Heart right ventricle (tissue), 16 donors: ENCODE results near the gene PRR19. TPM values are rescaled to one million over a fixed set of nuclear protein-coding genes. Genes with fewer than 3 reads are reported as not detected.

ENCODE experiments used
- ATAC-seq, 8 donors: fragments of 200-7000 bp; cut with Tn5 transposase; one replicate each; pipeline ENCODE4 v1.9.1; 2020; ENCODE audit warnings: mild to moderate bottlenecking in 8 of 8, moderate library complexity in 8 of 8, moderate number of reproducible peaks in 1 of 8
- DNase-seq, 2 donors: peaks; one replicate each; pipeline ENCODE4 v3.0.0-alpha.2; 2020
- H3K27ac ChIP-seq, 10 donors: fragments of 200-600 bp; sonication (generic) in 2 of 10; one replicate each; pipeline versions ENCODE4 v1.5.0 to v1.8.0; 2020 to 2022; ENCODE audit warnings: mild to moderate bottlenecking in 3 of 10
- H3K27me3 ChIP-seq, 7 donors: fragments of 200-600 bp; one replicate each; pipeline ENCODE4 v1.8.0; 2021 to 2022; ENCODE audit warnings: mild to moderate bottlenecking in 2 of 7
- H3K36me3 ChIP-seq, 9 donors: fragments of 200-600 bp; sonication (generic) in 1 of 9; one replicate each; pipeline versions ENCODE4 v1.5.0 to v1.8.0; 2020 to 2022; ENCODE audit warnings: mild to moderate bottlenecking in 2 of 9
- H3K4me1 ChIP-seq, 9 donors: fragments of 200-600 bp; sonication (generic) in 1 of 9; one replicate each; pipeline versions ENCODE4 v1.5.0 to v1.8.0; 2020 to 2022; ENCODE audit warnings: mild to moderate bottlenecking in 4 of 9
- H3K4me3 ChIP-seq, 10 donors: fragments of 200-600 bp; sonication (generic) in 2 of 10; one replicate each; pipeline versions ENCODE4 v1.5.0 to v1.8.0; 2020 to 2022; ENCODE audit warnings: mild to moderate bottlenecking in 7 of 10, moderate library complexity in 2 of 10
- H3K9me3 ChIP-seq, 11 donors: fragments of 200-600 bp in 10 of 11; sonication (generic) in 2 of 11; one replicate each; pipeline versions ENCODE4 v1.5.0 to v1.8.0; 2013 to 2022; ENCODE audit warnings: mild to moderate bottlenecking in 2 of 11, control low read depth in 1 of 11, moderate library complexity in 1 of 11
- WGBS, 2 donors: extraction: QIAGEN DNeasy Blood & Tissue Kit; methylation state at CpG; one replicate each; pipeline ENCODE4 v1.1.7; 2013; ENCODE audit warnings: inconsistent platforms in 1 of 2; 5-methylcytosine and 5-hydroxymethylcytosine counted together
- intact Hi-C, 10 donors: fragments of 100-400 bp; cut with DNase I; formaldehyde crosslinking; loops; one replicate each; pipeline versions ENCODE4 v1.11.1 to v1.14.2; 2022
- polyA plus RNA-seq, 2 donors: library from polyadenylated mRNA; stranded (reverse); fragments of 200-250 nt; gene quantifications; one replicate each; pipeline ENCODE4 v1.2.3, GENCODE V29; 2013
- total RNA-seq, 10 donors: library from RNA; stranded (reverse); fragmentation: NEBNext Ultra II Directional in 3 of 10; extraction: Animal tissue kit (Norgen Biotek cat#: 25700) in 3 of 10; gene quantifications; one replicate each; pipeline versions ENCODE4 v1.2.1 to v1.2.4, GENCODE V29; 2021 to 2023
- TF ChIP-seq, protein P1 (sequence below), 9 donors: fragments of 200-600 bp; sonication (generic) in 2 of 9; IDR thresholded peaks; one replicate each; pipeline versions ENCODE4 v1.5.0 to v1.8.0; 2021 to 2022; ENCODE audit warnings: antibody characterized with exemption in 9 of 9, mild to moderate bottlenecking in 5 of 9, moderate library complexity in 1 of 9
- donor health status: Arrhythmogenic right ventricular cardiomyopathy.
- donor health status: ischemic (EF 13 %, LVEDD 7.1; RV severe dilation, severe dysfunction).
- donor health status: healthy with polysubstance abuse.
- donor health status: DM: no; HTN: yes; CAD: no.
- donor health status: DM: no; HTN: no; CAD: no.
- donor health status: ischemic (EF 25% LVEDD 6.9; RV normal size, moderate dysfunction).
- donor health status: ischemic (EF 25% LVEDD 5.7; RV mildly dilated, moderate dysfunction).
- donor health status: healthy.
- donor health status: DM: yes; HTN: yes; CAD: no.
- donor health status: Ischemic cardiomyopathy.
- donor health status: ischemic (EF 35%, LVEDD 5.7; RV mildly dilated, moderate dysfunction).
- donor health status: nonischemic (EF 11% LVEDD 7.7; RV severe dilation, severe dysfunction).
- donor health status: DM: yes; HTN: yes; CAD: no.
- donor health status: PGD.
- donor health status: ischemic (EF 29% LVEDD 5.4; RV normal size, mild dysfunction).
- donor health status: nonischemic (EF 23%, LVEDD 6.1; RV moderate dilation, normal function).

Gene PRR19
- total and polyA plus RNA-seq, 12 donors, result 0.16 to 0.21 (median 0.18) TPM; not detected in 7

DNA sequence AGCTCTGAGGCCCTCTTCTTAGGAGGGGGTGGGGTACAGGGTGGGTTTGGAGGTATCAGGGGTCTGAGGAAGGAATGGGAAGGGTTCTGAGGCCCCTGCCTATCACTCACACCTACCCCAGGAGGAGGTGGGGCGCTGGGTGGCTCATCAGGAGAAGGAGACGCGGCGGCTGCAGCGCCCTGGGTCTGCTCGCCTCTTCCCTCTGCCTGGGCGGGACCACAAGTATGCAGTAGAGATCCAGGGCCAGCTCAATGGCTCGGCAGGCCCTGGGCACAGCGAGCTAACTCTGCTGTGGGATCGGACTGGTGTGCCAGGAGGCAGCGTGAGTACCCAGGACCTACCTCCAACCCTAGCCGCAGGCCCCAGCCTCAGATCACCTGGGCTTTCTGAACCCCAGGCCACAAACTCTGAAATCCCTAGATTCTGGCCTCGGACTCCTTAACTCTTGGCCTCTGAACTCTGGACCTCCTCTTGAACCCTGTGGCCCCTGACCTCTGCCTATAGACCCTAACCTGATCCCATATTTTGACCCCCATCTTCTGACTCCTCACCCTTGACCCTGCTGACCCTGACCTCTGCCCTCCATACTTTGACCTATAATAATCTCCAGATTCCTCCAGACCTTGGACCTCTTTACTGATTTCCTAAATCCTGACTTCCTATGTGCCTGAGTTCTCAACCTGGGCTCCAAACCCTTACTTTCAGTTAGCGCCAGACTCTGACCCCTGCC, 47.6 kb downstream of the PRR19 start:
- no peak for ATAC-seq
- Histone ChIP-seq H3K27ac (no peak overlapping the region), H3K36me3 (peaks cover 0 to 96% (median 21%) of the 10 kb centered on the region in 9 donors), H3K4me1 (peaks cover 0 to 4% (median 0%) of the 10 kb centered on the region in 9 donors), H3K4me3 (no peak overlapping the region), H3K9me3 (no peaks in the 10 kb centered on the region), H3K27me3 (no peaks in the 10 kb centered on the region)
- DNase-seq, result no peak
- 97 to 98% methylated on average over 14 of the region's 14 CpGs for WGBS, 2 donors
- intact Hi-C loops, result no loop called here
- TF ChIP-seq, protein P1, sequence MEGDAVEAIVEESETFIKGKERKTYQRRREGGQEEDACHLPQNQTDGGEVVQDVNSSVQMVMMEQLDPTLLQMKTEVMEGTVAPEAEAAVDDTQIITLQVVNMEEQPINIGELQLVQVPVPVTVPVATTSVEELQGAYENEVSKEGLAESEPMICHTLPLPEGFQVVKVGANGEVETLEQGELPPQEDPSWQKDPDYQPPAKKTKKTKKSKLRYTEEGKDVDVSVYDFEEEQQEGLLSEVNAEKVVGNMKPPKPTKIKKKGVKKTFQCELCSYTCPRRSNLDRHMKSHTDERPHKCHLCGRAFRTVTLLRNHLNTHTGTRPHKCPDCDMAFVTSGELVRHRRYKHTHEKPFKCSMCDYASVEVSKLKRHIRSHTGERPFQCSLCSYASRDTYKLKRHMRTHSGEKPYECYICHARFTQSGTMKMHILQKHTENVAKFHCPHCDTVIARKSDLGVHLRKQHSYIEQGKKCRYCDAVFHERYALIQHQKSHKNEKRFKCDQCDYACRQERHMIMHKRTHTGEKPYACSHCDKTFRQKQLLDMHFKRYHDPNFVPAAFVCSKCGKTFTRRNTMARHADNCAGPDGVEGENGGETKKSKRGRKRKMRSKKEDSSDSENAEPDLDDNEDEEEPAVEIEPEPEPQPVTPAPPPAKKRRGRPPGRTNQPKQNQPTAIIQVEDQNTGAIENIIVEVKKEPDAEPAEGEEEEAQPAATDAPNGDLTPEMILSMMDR (IDR thresholded peaks at IDR 0.05), result no peak

DNA sequence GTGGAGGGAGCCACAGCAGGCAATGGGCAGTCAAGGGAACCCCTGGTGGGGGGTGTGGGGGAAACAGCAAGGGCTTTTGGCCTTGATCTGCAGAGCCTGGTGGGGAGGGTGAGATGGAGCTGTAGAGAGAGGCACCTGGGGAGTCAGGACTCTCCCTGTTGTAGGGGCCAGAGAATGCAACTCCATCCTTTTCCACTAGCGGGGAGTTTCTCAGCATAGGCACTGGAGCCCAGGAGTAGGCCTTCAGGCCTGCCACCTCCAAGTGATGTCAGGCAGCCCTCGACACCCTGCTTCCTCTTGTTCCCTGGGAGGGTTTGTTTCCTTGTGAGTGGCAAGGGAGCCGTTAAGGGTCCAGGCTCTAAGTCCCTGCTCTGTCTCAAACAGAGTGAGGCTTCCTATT, 48.5 kb downstream of the PRR19 start:
- H3K9me3 ChIP-seq, result no peaks in the 10 kb centered on the region
- peaks cover 0 to 4% (median 0%) of the 10 kb centered on the region in 9 donors for H3K4me1 ChIP-seq
- DNase-seq (no peak), ATAC-seq (no peak)
- no peak overlapping the region for H3K27ac ChIP-seq
- TF ChIP-seq, protein P1 (IDR thresholded peaks at IDR 0.05), result no peak
- intact Hi-C loops, result no loop called here
- H3K36me3 ChIP-seq, result peaks cover 0 to 96% (median 16%) of the 10 kb centered on the region in 9 donors
- H3K27me3 ChIP-seq, result no peaks in the 10 kb centered on the region
- WGBS, 2 donors, result 93 to 95% methylated on average over 3 of the region's 3 CpGs
- no peak overlapping the region for H3K4me3 ChIP-seq

DNA sequence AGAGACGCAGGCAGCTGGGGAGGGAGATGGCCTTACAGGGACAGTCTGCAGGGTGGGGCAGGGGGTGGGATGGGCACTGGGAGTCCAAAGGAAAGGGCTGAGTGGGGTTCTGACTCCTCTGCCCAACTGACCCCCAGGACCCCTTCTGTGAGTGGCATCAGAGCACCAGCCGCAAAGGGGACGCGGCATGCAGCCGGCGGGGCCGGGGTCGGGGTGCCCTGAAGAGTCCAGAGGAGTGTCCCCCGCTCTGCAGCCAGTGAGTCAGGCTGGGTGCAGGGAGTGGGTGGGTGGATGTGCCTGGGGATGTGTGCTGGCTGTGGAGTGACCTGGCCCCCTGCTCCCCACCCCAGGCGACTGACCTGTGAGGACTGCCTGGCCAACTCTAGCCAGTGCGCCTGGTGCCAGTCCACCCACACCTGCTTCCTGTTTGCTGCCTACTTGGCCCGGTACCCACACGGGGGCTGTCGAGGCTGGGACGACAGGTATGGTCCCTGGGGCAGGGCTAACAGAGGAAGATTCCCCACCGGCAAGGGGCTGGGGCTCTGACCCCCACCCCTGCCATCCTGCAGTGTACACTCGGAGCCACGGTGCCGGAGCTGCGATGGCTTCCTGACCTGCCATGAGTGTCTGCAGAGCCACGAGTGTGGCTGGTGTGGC, 49.3 kb downstream of the PRR19 start:
- DNase-seq, result no peak
- TF ChIP-seq, protein P1 (IDR thresholded peaks at IDR 0.05), result no peak
- Histone ChIP-seq H3K9me3 (no peaks in the 10 kb centered on the region), H3K27ac (no peak overlapping the region), H3K4me1 (peaks cover 0 to 4% (median 0%) of the 10 kb centered on the region in 9 donors), H3K4me3 (no peak overlapping the region), H3K27me3 (no peaks in the 10 kb centered on the region), H3K36me3 (peaks cover 0 to 96% (median 18%) of the 10 kb centered on the region in 9 donors)
- intact Hi-C loops, result no loop called here
- ATAC-seq, result no peak
- WGBS, 2 donors, result 88 to 94% methylated on average over 21 of the region's 21 CpGs

DNA sequence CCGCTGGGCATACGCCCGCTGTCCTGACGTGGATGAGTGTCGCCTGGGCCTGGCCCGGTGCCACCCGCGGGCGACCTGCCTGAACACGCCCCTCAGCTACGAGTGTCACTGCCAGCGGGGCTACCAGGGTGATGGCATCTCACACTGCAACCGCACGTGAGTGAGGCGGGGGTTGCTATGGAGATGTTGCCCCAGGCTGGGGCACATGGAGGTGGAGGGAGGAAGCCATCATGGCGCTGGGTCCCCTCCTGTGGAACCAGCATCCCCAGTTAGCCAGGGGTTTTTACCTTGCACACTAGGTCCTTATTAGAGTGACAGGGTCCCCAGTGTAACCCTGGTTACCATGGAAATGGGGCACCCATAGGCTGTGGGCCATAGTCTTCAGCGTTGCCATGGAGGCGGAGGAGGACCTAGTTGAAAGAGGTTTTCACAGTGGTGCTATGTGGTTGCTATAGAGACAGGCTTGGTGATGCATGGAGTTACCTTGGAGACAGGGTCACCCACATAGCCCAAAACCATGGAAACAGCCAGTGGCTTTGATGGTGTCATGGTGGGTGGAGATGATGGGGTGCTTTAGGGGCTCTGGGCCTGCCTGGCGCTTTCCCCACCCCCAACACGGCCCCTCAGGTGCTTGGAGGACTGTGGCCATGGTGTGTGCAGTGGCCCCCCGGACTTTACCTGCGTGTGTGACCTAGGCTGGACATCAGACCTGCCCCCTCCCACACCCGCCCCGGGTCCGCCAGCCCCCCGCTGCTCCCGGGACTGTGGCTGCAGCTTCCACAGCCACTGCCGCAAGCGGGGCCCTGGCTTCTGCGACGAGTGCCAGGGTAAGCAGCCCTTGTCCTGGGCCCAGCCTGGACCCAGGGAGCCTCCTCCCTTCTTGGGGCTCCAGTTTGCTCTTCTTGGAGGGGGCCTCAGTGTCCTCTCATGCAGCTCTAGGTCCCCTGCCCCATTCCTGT, 50.6 kb downstream of the PRR19 start:
- Histone ChIP-seq H3K27ac (no peak overlapping the region), H3K4me1 (no peaks in the 10 kb centered on the region), H3K36me3 (peaks cover 0 to 100% (median 31%) of the 10 kb centered on the region in 9 donors), H3K4me3 (no peak overlapping the region), H3K9me3 (no peaks in the 10 kb centered on the region), H3K27me3 (no peaks in the 10 kb centered on the region)
- TF ChIP-seq, protein P1 (IDR thresholded peaks at IDR 0.05), result no peak
- ATAC-seq (no peak), DNase-seq (no peak)
- intact Hi-C loops, result no loop called here
- 92 to 93% methylated on average over 31 of the region's 31 CpGs for WGBS, 2 donors
